Uterus (tissue), 4 donors: ENCODE data around the gene ANKRD23. TPM values are rescaled to one million over a fixed set of nuclear protein-coding genes. Genes with fewer than 3 reads are reported as not detected.

ENCODE experiments used
- DNase-seq, 2 donors: peaks; one replicate each; pipeline ENCODE4 v3.0.0-alpha.2; 2019 to 2020
- H3K27ac ChIP-seq, 2 donors: fragments of 200-600 bp; sonication (generic); 1 replicate in 1 of 2; 2 replicates in 1 of 2; pipeline ENCODE4 v1.5.1; 2016 to 2018
- H3K27me3 ChIP-seq, 2 donors: fragments of 200-600 bp; sonication (generic); one replicate each; pipeline ENCODE4 v1.5.1; 2018 to 2019; ENCODE audit warnings: control low read depth in 1 of 2
- H3K36me3 ChIP-seq, 2 donors: fragments of 200-600 bp; sonication (generic); one replicate each; pipeline ENCODE4 v1.5.1; 2019; ENCODE audit warnings: control low read depth in 1 of 2
- H3K4me1 ChIP-seq, 2 donors: fragments of 200-600 bp; sonication (generic); one replicate each; pipeline ENCODE4 v1.5.1; 2018 to 2019; ENCODE audit warnings: control low read depth in 1 of 2
- H3K4me3 ChIP-seq, 2 donors: fragments of 200-600 bp; sonication (generic); 1 replicate in 1 of 2; 2 replicates in 1 of 2; pipeline ENCODE4 v1.5.1; 2018 to 2019; ENCODE audit warnings: mild to moderate bottlenecking in 1 of 2
- H3K9me3 ChIP-seq, 2 donors: fragments of 200-600 bp; sonication (generic); one replicate each; pipeline ENCODE4 v1.5.1; 2019; ENCODE audit warnings: control low read depth in 1 of 2
- CTCF ChIP-seq, 4 experiments: fragments of 200-600 bp in 2 of 4; fragments of 450-650 bp in 2 of 4; sonication (generic) in 2 of 4; IDR thresholded peaks; one replicate each; pipeline ENCODE4 v1.5.1; 2016 to 2019; ENCODE audit warnings: antibody characterized with exemption in 4 of 4, mild to moderate bottlenecking in 2 of 4, moderate library complexity in 1 of 4
- POLR2A ChIP-seq, 2 donors: fragments of 450-650 bp; IDR thresholded peaks; one replicate each; pipeline ENCODE4 v1.6.1; 2016; ENCODE audit warnings: antibody characterized with exemption in 2 of 2, mild to moderate bottlenecking in 1 of 2, moderate library complexity in 1 of 2
- intact Hi-C: fragments of 100-400 bp; cut with DNase I; formaldehyde crosslinking; loops from one replicate; pipeline ENCODE4 v1.15.1; 2023; ENCODE audit warnings: low total_unique reads
- total RNA-seq, 4 donors: library from RNA; depleted of rRNA in 3 of 4; stranded (reverse); fragments of >200 nt in 3 of 4; gene quantifications; one replicate each; pipeline versions ENCODE4 v1.1.0 to v1.2.4, GENCODE V29; 2014 to 2023
- donor health status: DM: yes; HTN: yes; CAD: no.

The ANKRD23 gene
- total RNA-seq, 4 donors from 2014 or later: 4.4 to 23.2 (median 8.6) TPM

- H3K4me1 ChIP-seq: peaks cover 0 to 10% of the 10 kb centered on the region in 2 donors
- TF ChIP-seq CTCF (IDR thresholded peaks at IDR 0.05): no peak
- TF ChIP-seq POLR2A (IDR thresholded peaks at IDR 0.05): no peak
These were observed 35.8 kb upstream of the ANKRD23 start for GRCh38 chr2:96879545-96880040.

GRCh38 chr2:96878796-96879544, 35.1 kb upstream of the ANKRD23 start:
- H3K27me3 ChIP-seq: no peaks in the 10 kb centered on the region
- H3K4me1 ChIP-seq: peaks cover 0 to 10% of the 10 kb centered on the region in 2 donors
- no peaks in the 10 kb centered on the region for H3K9me3 ChIP-seq
- intact Hi-C loops: no loop called here
- no peak for DNase-seq
- no peak for TF ChIP-seq POLR2A (IDR thresholded peaks at IDR 0.05)
- no peak for TF ChIP-seq CTCF (IDR thresholded peaks at IDR 0.05)
- no peaks in the 10 kb centered on the region for H3K36me3 ChIP-seq
- no peak overlapping the region for H3K4me3 ChIP-seq
- H3K27ac ChIP-seq: peak overlapping the region in 1 of 2 donors; percentile 6

More at GRCh38 chr2:96879545-96880040, 35.8 kb upstream of the ANKRD23 start:
- Histone ChIP-seq H3K9me3 (no peaks in the 10 kb centered on the region), H3K27ac (no peak overlapping the region), H3K36me3 (no peaks in the 10 kb centered on the region), H3K27me3 (no peaks in the 10 kb centered on the region), H3K4me3 (no peak overlapping the region)
- intact Hi-C loops: no loop called here
- DNase-seq: no peak

- Histone ChIP-seq H3K27me3 (no peaks in the 10 kb centered on the region), H3K4me1 (peaks cover 0 to 10% of the 10 kb centered on the region in 2 donors), H3K9me3 (no peaks in the 10 kb centered on the region), H3K36me3 (no peaks in the 10 kb centered on the region), H3K27ac (peak overlapping the region; percentile 6 to 12), H3K4me3 (no peak overlapping the region)
- no peak for DNase-seq
- TF ChIP-seq POLR2A (IDR thresholded peaks at IDR 0.05) (no peak), CTCF (IDR thresholded peaks at IDR 0.05) (no peak)
- intact Hi-C loops: no loop called here
These were observed 34.4 kb upstream of the ANKRD23 start for GRCh38 chr2:96878171-96878570.

GRCh38 chr2:96877631-96878092, 33.8 kb upstream of the ANKRD23 start:
- H3K4me3 ChIP-seq: no peak overlapping the region
- H3K36me3 ChIP-seq: no peaks in the 10 kb centered on the region
- intact Hi-C loops: no loop called here
- peaks cover 0 to 10% of the 10 kb centered on the region in 2 donors for H3K4me1 ChIP-seq
- no peaks in the 10 kb centered on the region for H3K9me3 ChIP-seq
- H3K27me3 ChIP-seq: no peaks in the 10 kb centered on the region
- TF ChIP-seq CTCF (IDR thresholded peaks at IDR 0.05) (no peak), POLR2A (IDR thresholded peaks at IDR 0.05) (no peak)
- no peak for DNase-seq
- peak overlapping the region in 1 of 2 donors; percentile 12 for H3K27ac ChIP-seq

GRCh38 chr2:96877042-96877451, 33.2 kb upstream of the ANKRD23 start:
- H3K27me3 ChIP-seq: no peaks in the 10 kb centered on the region
- peaks cover 0 to 10% of the 10 kb centered on the region in 2 donors for H3K4me1 ChIP-seq
- H3K36me3 ChIP-seq: no peaks in the 10 kb centered on the region
- H3K9me3 ChIP-seq: no peaks in the 10 kb centered on the region
- no peak overlapping the region for H3K27ac ChIP-seq
- intact Hi-C loops: no loop called here
- H3K4me3 ChIP-seq: no peak overlapping the region
- DNase-seq: no peak
- TF ChIP-seq CTCF (IDR thresholded peaks at IDR 0.05): no peak
- TF ChIP-seq POLR2A (IDR thresholded peaks at IDR 0.05): no peak
